G401.6 (cell line): ENCODE results near the gene KL.

Source experiments
- FAIRE-seq: peaks from 2 replicates; lab custom pipeline; 2012; peaks lifted over from hg19 to GRCh38; lab: Jason Lieb, UNC

The KL gene

GRCh38 chr13:33037673-33038072, 21.4 kb downstream of the KL start:
- FAIRE-seq, result no peak

- no peak for FAIRE-seq
Observed at GRCh38 chr13:33040090-33040489, 23.9 kb downstream of the KL start.

- no peak for FAIRE-seq
Observed at GRCh38 chr13:33045851-33046592, 29.8 kb downstream of the KL start.

- no peak for FAIRE-seq
Observed at GRCh38 chr13:33050161-33050560, 33.9 kb downstream of the KL start.

GRCh38 chr13:33051632-33052031, 35.4 kb downstream of the KL start:
- FAIRE-seq, result no peak

GRCh38 chr13:33052506-33053280, 36.5 kb downstream of the KL start:
- FAIRE-seq, result no peak

- no peak for FAIRE-seq
Observed at GRCh38 chr13:33053397-33054066, 37.3 kb downstream of the KL start.

- no peak for FAIRE-seq
Observed at GRCh38 chr13:33057019-33057780, 41.0 kb downstream of the KL start.

- FAIRE-seq, result no peak
Observed at GRCh38 chr13:33058776-33059327, 42.6 kb downstream of the KL start.

GRCh38 chr13:33060815-33061214, 44.6 kb downstream of the KL start:
- no peak for FAIRE-seq

- FAIRE-seq, result no peak
Observed at GRCh38 chr13:33066329-33066728, 50.1 kb downstream of the KL start.

- no peak for FAIRE-seq
Observed at GRCh38 chr13:33069365-33069764, 53.1 kb downstream of the KL start.

- FAIRE-seq, result no peak
Observed at GRCh38 chr13:33070713-33071112, 54.5 kb downstream of the KL start.

GRCh38 chr13:33072282-33072681, 56.1 kb downstream of the KL start:
- FAIRE-seq, result no peak

GRCh38 chr13:33072759-33073158, 56.5 kb downstream of the KL start:
- no peak for FAIRE-seq

- FAIRE-seq, result no peak
Observed at GRCh38 chr13:33073338-33073737, 57.1 kb downstream of the KL start.

GRCh38 chr13:33076001-33076992, 60.1 kb downstream of the KL start:
- FAIRE-seq, result no peak

- no peak for FAIRE-seq
Observed at GRCh38 chr13:33078263-33078662, 62.0 kb downstream of the KL start.

GRCh38 chr13:33079960-33080359, 63.7 kb downstream of the KL start:
- no peak for FAIRE-seq

- FAIRE-seq, result no peak
Observed at GRCh38 chr13:33080972-33081590, 64.9 kb downstream of the KL start.
